Measurements from ENCODE around the gene CASS4. TPM values are rescaled to one million over a fixed set of nuclear protein-coding genes. Genes with fewer than 3 reads are reported as not detected.

Gene CASS4
- total RNA-seq, 1 donor from 2014 or later = 2.3 TPM

DNA sequence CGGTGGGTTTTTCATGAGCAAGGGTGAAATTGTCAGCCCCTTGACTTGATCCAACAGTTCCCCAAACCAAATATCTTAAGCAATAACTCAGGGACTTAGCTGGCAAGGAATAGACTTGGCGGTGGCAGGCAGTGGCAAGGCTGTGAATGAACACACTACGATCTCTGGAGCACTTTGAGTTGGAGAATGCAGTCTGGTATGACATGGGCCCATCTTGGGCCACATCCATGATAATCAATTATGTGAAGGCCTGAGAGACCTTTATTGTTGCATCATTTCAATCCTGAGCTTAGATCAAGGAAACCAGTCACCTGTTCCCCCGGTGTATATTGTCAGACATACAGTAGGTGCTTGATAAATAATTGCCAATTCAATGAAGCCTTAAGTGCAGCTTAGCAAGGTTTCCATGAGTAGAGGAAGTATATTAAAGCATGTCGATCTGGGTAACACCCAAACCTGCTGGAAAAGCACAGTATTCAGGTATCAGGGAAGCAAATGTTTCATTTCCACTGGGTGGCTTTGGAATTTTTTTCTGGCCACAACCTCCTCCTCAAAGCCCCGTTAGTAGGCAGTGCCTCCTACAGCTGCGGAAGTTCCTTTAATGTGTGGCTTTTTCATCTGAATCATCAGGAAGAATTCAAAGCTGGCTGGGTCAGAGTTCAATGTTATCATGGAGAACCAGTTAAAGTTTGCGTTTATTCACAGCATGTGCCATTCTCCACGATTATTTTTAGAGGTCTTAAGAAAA lies 10.2 kb downstream of the CASS4 start:
- Histone ChIP-seq H3K9me3 (ENCODE audit: insufficient read depth, low read depth, low read length) (no peaks in the 10 kb centered on the region), H3K4me2 (ENCODE audit: low read length) (peak overlapping the region; percentile 71), H4K20me1 (ENCODE audit: insufficient read depth, low read length) (no peaks in the 10 kb centered on the region), H2AFZ (ENCODE audit: low read depth, low read length) (peak overlapping the region; percentile 53), H3K79me2 (ENCODE audit: insufficient read depth, low read length) (peaks cover 5% of the 10 kb centered on the region), H3K4me1 (ENCODE audit: insufficient read depth, low read length) (peaks cover 53% of the 10 kb centered on the region), H3K27me3 (ENCODE audit: insufficient read depth, low read length) (no peaks in the 10 kb centered on the region), H3K36me3 (ENCODE audit: insufficient read depth, low read length) (no peaks in the 10 kb centered on the region), H3K4me3 (ENCODE audit: insufficient read depth, low read depth, low read length) (peak overlapping the region; percentile 6), H3K9ac (ENCODE audit: low read length) (peak overlapping the region; percentile 46), H3K27ac (ENCODE audit: low read depth, low read length) (peak overlapping the region; percentile 81)
- FAIRE-seq = peak; percentile 83
- Mint-ChIP-seq H3K4me3 (ENCODE audit: unreplicated experiment) (peak overlapping the region; percentile 65), H3K36me3 (ENCODE audit: low read depth, unreplicated experiment) (peaks cover 1% of the 10 kb centered on the region), H3K27me3 (ENCODE audit: low read depth, unreplicated experiment) (peaks cover 2% of the 10 kb centered on the region), H3K27ac (ENCODE audit: unreplicated experiment) (peak overlapping the region; percentile 77), H3K4me1 (ENCODE audit: low read depth, unreplicated experiment) (peaks cover 49% of the 10 kb centered on the region), H3K9me3 (ENCODE audit: unreplicated experiment) (no peaks in the 10 kb centered on the region)
- TF ChIP-seq EZH2 (IDR thresholded peaks at IDR 0.05; ENCODE audit: insufficient read depth, low read length) = no peak
- TF ChIP-seq, protein P1, sequence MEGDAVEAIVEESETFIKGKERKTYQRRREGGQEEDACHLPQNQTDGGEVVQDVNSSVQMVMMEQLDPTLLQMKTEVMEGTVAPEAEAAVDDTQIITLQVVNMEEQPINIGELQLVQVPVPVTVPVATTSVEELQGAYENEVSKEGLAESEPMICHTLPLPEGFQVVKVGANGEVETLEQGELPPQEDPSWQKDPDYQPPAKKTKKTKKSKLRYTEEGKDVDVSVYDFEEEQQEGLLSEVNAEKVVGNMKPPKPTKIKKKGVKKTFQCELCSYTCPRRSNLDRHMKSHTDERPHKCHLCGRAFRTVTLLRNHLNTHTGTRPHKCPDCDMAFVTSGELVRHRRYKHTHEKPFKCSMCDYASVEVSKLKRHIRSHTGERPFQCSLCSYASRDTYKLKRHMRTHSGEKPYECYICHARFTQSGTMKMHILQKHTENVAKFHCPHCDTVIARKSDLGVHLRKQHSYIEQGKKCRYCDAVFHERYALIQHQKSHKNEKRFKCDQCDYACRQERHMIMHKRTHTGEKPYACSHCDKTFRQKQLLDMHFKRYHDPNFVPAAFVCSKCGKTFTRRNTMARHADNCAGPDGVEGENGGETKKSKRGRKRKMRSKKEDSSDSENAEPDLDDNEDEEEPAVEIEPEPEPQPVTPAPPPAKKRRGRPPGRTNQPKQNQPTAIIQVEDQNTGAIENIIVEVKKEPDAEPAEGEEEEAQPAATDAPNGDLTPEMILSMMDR (IDR thresholded peaks at IDR 0.05; ENCODE audit: insufficient read depth, low read depth, low read length) = no peak
- peak; percentile 85 for DNase-seq (ENCODE audit: low read depth)

DNA sequence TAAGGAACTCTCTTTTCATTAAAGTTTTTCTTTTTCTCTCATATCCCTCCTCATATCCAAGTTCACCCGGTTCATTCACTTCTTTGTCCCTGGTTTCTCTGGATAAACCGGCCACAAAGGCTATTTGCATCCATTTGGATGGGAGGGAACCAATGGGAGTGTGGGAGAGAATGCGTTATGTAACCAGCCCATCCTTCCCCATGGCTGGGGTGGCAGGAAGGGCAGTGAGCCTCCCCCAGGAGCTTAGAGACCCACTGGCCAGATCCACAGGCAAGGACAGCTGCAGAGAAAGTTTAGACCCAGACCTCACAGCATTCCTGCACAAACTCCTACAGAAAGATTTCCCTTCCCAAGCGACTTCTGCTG lies 10.7 kb downstream of the CASS4 start:
- no peaks in the 10 kb centered on the region for H3K36me3 Mint-ChIP-seq (ENCODE audit: low read depth, unreplicated experiment)
- H4K20me1 ChIP-seq (ENCODE audit: insufficient read depth, low read length) = no peaks in the 10 kb centered on the region
- no peaks in the 10 kb centered on the region for H3K27me3 ChIP-seq (ENCODE audit: insufficient read depth, low read length)
- peaks cover 3% of the 10 kb centered on the region for H3K79me2 ChIP-seq (ENCODE audit: insufficient read depth, low read length)
- TF ChIP-seq, protein P1 (IDR thresholded peaks at IDR 0.05; ENCODE audit: insufficient read depth, low read depth, low read length) = no peak
- TF ChIP-seq EZH2 (IDR thresholded peaks at IDR 0.05; ENCODE audit: insufficient read depth, low read length) = no peak
- peak overlapping the region; percentile 6 for H3K4me3 ChIP-seq (ENCODE audit: insufficient read depth, low read depth, low read length)
- peak overlapping the region; percentile 65 for H3K4me3 Mint-ChIP-seq (ENCODE audit: unreplicated experiment)
- no peaks in the 10 kb centered on the region for H3K9me3 ChIP-seq (ENCODE audit: insufficient read depth, low read depth, low read length)
- peaks cover 50% of the 10 kb centered on the region for H3K4me1 ChIP-seq (ENCODE audit: insufficient read depth, low read length)
- H3K27ac Mint-ChIP-seq (ENCODE audit: unreplicated experiment) = peak overlapping the region; percentile 77
- H3K27ac ChIP-seq (ENCODE audit: low read depth, low read length) = peak overlapping the region; percentile 81
- H3K36me3 ChIP-seq (ENCODE audit: insufficient read depth, low read length) = no peaks in the 10 kb centered on the region
- peaks cover 2% of the 10 kb centered on the region for H3K27me3 Mint-ChIP-seq (ENCODE audit: low read depth, unreplicated experiment)
- H3K4me2 ChIP-seq (ENCODE audit: low read length) = peak overlapping the region; percentile 71
- FAIRE-seq = no peak
- H3K9me3 Mint-ChIP-seq (ENCODE audit: unreplicated experiment) = no peaks in the 10 kb centered on the region
- H3K9ac ChIP-seq (ENCODE audit: low read length) = peak overlapping the region; percentile 46
- no peak for DNase-seq (ENCODE audit: low read depth)
- H3K4me1 Mint-ChIP-seq (ENCODE audit: low read depth, unreplicated experiment) = peaks cover 46% of the 10 kb centered on the region
- peak overlapping the region; percentile 53 for H2AFZ ChIP-seq (ENCODE audit: low read depth, low read length)

DNA sequence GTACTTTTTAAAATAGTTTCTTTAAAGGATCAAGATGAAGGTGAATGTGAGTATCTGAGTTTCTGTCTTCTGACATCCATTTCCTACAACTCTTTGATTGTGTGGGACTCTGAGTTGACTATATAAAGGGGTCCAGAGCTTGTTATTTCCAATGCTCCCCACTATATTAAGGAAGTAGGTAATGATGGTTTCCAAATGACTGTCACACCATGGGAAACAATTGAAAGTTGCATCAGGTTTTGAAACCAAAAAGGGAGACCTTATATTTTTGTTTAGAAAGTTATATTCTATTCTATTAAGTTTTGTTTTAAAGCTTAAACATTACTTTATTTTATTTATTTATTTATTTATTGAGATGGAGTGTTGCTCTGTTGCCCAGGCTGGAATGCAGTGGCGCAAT lies 11.2 kb downstream of the CASS4 start:
- Histone ChIP-seq H3K9me3 (ENCODE audit: insufficient read depth, low read depth, low read length) (no peaks in the 10 kb centered on the region), H3K79me2 (ENCODE audit: insufficient read depth, low read length) (peaks cover 3% of the 10 kb centered on the region), H2AFZ (ENCODE audit: low read depth, low read length) (no peak overlapping the region), H3K36me3 (ENCODE audit: insufficient read depth, low read length) (no peaks in the 10 kb centered on the region), H3K27me3 (ENCODE audit: insufficient read depth, low read length) (no peaks in the 10 kb centered on the region), H3K4me2 (ENCODE audit: low read length) (peak overlapping the region; percentile 71), H3K27ac (ENCODE audit: low read depth, low read length) (peak overlapping the region; percentile 81), H4K20me1 (ENCODE audit: insufficient read depth, low read length) (no peaks in the 10 kb centered on the region), H3K4me3 (ENCODE audit: insufficient read depth, low read depth, low read length) (peak overlapping the region; percentile 6), H3K4me1 (ENCODE audit: insufficient read depth, low read length) (peaks cover 50% of the 10 kb centered on the region), H3K9ac (ENCODE audit: low read length) (peak overlapping the region; percentile 46)
- Mint-ChIP-seq H3K36me3 (ENCODE audit: low read depth, unreplicated experiment) (no peaks in the 10 kb centered on the region), H3K27ac (ENCODE audit: unreplicated experiment) (peak overlapping the region; percentile 77), H3K4me1 (ENCODE audit: low read depth, unreplicated experiment) (peaks cover 45% of the 10 kb centered on the region), H3K27me3 (ENCODE audit: low read depth, unreplicated experiment) (peaks cover 2% of the 10 kb centered on the region), H3K4me3 (ENCODE audit: unreplicated experiment) (peak overlapping the region; percentile 65), H3K9me3 (ENCODE audit: unreplicated experiment) (no peaks in the 10 kb centered on the region)
- TF ChIP-seq, protein P1 (IDR thresholded peaks at IDR 0.05; ENCODE audit: insufficient read depth, low read depth, low read length) = no peak
- TF ChIP-seq EZH2 (IDR thresholded peaks at IDR 0.05; ENCODE audit: insufficient read depth, low read length) = no peak
- DNase-seq (ENCODE audit: low read depth) = no peak
- no peak for FAIRE-seq

All from astrocyte (in vitro differentiated cells and primary cell).